HG02759 (cell line): ENCODE measurements around the gene CDYL2.

ENCODE experiments used
- ATAC-seq: cut with Tn5 transposase; IDR thresholded peaks from one replicate; pipeline ENCODE4 v1.9.1; 2021; ENCODE audit warnings: mild to moderate bottlenecking, moderate library complexity; ENCODE audit not compliant: unreplicated experiment

CDYL2 gene

DNA sequence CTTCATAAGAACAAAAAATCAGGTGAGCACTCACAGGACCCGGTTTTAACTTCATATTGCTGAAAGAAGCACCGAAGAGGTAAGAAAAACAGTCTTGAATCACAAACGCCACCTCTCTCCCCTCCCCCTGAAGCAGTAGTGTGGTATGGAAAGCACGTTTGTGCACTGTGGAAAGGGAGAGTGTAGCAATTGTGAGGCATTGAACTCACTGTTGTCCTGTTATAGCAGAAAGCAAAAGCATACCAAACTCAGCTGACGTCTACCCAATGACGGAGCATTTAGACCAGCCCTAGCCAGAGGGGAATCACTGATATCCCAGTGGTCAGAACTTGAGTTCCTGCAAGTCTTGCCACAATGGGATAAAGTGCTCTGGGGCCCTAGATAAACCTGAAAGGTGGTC, 164.8 kb downstream of the CDYL2 start:
- ATAC-seq, result no peak

- ATAC-seq, result no peak
Observed at GRCh38 chr16:80637621-80638020, 166.8 kb downstream of the CDYL2 start.

DNA sequence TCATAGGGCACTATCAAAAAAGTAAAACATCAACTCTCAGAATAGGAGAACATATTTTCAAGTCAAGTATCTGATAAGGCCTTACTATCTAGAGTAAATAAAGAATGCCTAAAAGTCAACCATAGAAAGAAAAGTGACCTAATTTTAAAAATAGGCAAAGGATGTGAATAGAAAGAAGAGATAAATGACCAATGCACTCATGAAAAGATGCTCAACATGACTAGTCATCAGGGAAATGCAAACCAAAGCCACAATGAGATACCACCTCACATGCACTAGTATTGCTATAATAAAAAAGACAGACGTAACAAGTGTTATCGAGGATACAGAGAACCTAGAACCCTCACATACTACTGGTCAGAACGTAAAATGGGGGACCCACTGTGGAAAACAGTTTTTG, 172.8 kb downstream of the CDYL2 start:
- no peak for ATAC-seq

- no peak for ATAC-seq
Observed at GRCh38 chr16:80628254-80628653, 176.1 kb downstream of the CDYL2 start.

GRCh38 chr16:80627108-80627507, 177.3 kb downstream of the CDYL2 start:
- peak; percentile 79 for ATAC-seq

DNA sequence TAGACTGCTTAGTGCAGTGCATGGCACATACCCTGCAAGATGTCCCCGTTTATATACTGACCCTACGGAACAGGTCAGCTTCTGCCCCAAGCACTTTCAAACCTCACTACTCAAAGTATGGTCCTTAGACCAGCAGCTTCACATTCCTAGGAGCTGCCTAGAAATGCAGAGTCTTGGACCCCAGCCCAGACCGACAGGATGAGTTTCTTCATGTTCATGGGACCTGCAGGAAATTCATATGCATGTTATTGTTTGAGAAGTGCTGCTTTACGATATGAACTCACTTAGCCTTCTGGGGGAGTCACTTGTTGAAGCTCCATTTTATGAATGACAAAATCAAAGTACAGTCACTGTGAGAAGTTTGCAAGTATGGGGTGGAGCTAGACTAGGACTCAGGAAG, 181.0 kb downstream of the CDYL2 start:
- ATAC-seq, result no peak

GRCh38 chr16:80622007-80622406, 182.4 kb downstream of the CDYL2 start:
- no peak for ATAC-seq

GRCh38 chr16:80620736-80621605, 183.4 kb downstream of the CDYL2 start:
- no peak for ATAC-seq

DNA sequence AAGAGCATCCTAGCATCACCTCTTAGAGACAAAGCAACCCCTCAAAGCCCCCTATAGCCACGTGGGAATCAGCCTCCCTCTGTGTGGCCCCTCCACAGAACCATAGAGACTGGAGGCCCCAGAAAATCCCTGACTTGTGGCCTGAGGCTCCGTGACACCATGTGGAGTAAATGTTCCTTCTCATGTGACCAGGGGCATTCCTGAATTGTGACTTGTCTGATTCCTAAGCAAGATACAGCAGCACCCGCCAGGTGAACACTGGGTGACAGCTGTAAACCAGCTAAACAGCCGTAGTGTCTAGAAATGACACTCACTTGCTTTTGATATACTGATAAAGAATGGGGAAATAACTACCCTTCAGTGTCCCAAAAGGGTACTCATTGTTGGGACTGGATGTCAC, 184.6 kb downstream of the CDYL2 start:
- no peak for ATAC-seq

- no peak for ATAC-seq
Observed at GRCh38 chr16:80618862-80619648, 185.3 kb downstream of the CDYL2 start.

DNA sequence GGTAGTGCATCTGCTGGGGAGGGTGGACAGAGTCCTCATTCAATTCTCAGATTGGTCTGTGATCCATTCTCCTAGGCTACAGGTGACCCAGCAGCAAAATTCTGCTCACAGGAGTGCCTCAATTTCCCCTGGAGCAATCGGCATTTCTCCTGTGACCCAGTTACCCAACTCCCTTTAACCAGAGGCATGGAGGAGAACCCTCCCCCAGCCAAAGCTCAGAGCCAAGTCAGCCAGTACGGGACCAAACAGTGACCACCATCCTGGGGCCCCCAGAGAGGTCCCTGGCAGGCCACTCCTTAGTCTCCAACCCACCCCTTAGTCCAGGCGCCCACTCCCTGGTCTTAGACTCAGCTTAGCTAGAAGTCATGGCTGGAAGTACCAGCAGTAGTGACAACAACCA, 188.0 kb downstream of the CDYL2 start:
- ATAC-seq, result no peak

- ATAC-seq, result no peak
Observed at GRCh38 chr16:80615735-80616134, 188.7 kb downstream of the CDYL2 start.

GRCh38 chr16:80614908-80615671, 189.3 kb downstream of the CDYL2 start:
- ATAC-seq, result no peak

DNA sequence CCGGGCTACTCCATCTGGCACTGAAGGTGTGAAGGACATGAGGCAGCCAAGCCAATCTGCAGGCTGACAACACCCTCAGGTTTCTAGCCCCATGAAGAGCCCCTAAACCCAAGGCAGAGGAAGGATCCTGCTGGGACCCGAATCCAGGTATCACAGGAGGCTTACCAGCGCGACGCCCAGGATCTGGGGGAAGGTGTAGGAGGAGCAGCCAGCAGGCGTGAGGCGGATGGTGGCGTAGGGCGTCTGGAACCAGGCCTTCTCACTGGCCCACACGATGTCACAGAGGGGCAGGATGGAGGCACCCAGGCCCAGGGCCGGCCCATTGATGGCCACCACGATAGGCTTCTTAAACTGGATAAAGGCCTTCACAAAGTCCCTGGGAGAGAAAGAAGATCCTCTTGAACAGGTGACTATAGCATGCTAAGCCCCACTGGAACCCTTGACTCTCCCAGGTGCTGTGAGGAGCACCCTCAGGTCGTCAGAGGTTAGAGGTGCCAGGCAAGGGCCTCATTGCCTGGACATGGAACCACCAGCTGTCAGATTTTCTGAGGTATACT, 191.9 kb downstream of the CDYL2 start:
- no peak for ATAC-seq

- no peak for ATAC-seq
Observed at GRCh38 chr16:80611930-80612327, 192.5 kb downstream of the CDYL2 start.

DNA sequence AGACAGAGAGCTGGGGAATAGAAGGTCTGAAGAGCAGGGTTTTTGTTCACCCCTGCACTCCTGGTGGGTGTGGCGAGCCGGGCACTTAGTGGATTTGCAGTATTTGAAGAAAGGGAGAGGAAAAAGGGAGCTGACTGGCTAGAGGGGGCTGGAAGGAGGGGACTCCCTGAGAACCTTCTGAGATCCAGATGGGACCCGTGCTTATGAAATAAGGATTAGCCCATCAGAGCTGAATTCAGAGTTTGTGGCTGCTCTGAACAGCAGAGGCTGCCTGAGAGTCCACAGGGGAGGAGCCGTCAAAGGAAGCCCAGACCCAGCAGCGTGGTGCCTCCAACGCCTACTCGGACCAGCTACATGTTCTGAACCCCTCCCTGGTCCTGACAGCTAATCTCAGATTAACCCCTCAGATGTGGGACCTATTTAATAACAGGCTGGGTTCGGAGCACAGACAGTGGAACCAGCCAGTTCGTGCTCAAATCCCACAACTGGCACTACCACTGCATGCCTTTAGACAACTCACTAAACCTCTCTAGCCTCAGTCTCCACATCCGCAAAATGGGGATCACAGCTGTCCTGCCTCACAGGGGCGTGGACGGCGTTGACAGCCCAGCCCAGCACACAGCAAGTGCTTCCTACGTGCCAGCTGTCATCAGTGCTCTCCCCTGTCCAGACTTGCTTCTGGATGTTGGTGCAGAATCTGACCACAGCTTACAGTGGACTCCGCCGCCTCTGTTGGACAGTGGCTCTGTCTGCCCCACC, 193.0 kb downstream of the CDYL2 start:
- ATAC-seq, result no peak

DNA sequence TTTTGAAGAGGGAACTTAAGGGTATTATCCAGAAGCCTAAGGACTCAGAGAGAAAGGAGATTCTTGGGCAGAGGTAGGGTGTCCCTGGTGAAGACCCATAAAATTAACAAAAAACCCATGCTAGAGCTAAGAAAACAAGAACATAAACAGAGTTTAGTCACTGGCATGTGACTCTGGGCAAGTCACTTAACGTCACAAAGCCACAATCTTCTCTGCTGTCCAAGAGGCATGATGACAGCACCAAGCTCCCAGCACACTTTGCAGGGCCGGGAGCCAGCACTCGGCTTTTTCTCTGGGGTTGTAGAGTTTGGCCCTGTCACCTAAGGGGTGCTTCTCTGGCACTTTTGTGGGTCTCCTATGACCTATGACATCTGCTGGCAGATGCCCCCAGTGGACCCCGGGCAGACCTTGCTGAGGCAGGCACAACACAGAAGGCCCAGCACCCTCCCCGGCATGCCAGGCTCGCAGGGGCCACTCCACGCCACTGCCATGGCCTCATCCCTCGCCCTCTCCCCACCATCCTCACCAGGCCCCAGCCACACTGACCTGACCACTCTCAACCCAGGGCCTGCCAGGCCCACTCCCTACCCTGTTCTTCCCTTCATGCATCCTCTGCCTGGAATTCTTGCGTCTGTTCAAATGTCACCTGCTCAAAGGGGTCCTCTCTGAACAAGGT, 193.8 kb downstream of the CDYL2 start:
- ATAC-seq, result no peak

- ATAC-seq, result no peak
Observed at GRCh38 chr16:80608946-80609345, 195.5 kb downstream of the CDYL2 start.

- ATAC-seq, result no peak
Observed at GRCh38 chr16:80607204-80607603, 197.2 kb downstream of the CDYL2 start.
